ENCODE results near the gene KIAA0513. TPM values are rescaled to one million over a fixed set of nuclear protein-coding genes. Genes with fewer than 3 reads are reported as not detected.

Gene KIAA0513
- total RNA-seq, 1 donor from 2014 or later, result 16.3 TPM

- no peaks in the 10 kb centered on the region for H3K36me3 Mint-ChIP-seq (ENCODE audit: insufficient read depth)
- H3K4me1 Mint-ChIP-seq (ENCODE audit: low read depth), result peaks cover 49% of the 10 kb centered on the region
- no peak for DNase-seq (ENCODE audit: low spot score, unreplicated experiment)
- H3K27me3 Mint-ChIP-seq, result no peaks in the 10 kb centered on the region
- TF ChIP-seq, protein P1, sequence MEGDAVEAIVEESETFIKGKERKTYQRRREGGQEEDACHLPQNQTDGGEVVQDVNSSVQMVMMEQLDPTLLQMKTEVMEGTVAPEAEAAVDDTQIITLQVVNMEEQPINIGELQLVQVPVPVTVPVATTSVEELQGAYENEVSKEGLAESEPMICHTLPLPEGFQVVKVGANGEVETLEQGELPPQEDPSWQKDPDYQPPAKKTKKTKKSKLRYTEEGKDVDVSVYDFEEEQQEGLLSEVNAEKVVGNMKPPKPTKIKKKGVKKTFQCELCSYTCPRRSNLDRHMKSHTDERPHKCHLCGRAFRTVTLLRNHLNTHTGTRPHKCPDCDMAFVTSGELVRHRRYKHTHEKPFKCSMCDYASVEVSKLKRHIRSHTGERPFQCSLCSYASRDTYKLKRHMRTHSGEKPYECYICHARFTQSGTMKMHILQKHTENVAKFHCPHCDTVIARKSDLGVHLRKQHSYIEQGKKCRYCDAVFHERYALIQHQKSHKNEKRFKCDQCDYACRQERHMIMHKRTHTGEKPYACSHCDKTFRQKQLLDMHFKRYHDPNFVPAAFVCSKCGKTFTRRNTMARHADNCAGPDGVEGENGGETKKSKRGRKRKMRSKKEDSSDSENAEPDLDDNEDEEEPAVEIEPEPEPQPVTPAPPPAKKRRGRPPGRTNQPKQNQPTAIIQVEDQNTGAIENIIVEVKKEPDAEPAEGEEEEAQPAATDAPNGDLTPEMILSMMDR (IDR thresholded peaks at IDR 0.05; ENCODE audit: unreplicated experiment), result no peak
- peak overlapping the region; percentile 47 for H3K4me3 Mint-ChIP-seq (ENCODE audit: low read depth)
- peaks cover 3% of the 10 kb centered on the region for H3K9me3 Mint-ChIP-seq (ENCODE audit: low read depth)
- peak overlapping the region; percentile 89 for H3K27ac Mint-ChIP-seq
These were observed 13.3 kb upstream of the KIAA0513 start for GRCh38 chr16:85014311-85014710.

- peaks cover 37% of the 10 kb centered on the region for H3K4me1 Mint-ChIP-seq (ENCODE audit: low read depth)
- H3K4me3 Mint-ChIP-seq (ENCODE audit: low read depth), result no peak overlapping the region
- peaks cover 3% of the 10 kb centered on the region for H3K9me3 Mint-ChIP-seq (ENCODE audit: low read depth)
- TF ChIP-seq, protein P1 (IDR thresholded peaks at IDR 0.05; ENCODE audit: unreplicated experiment), result no peak
- H3K27ac Mint-ChIP-seq, result peak overlapping the region; percentile 89
- no peak for DNase-seq (ENCODE audit: low spot score, unreplicated experiment)
- no peaks in the 10 kb centered on the region for H3K27me3 Mint-ChIP-seq
- no peaks in the 10 kb centered on the region for H3K36me3 Mint-ChIP-seq (ENCODE audit: insufficient read depth)
These were observed 12.0 kb upstream of the KIAA0513 start for GRCh38 chr16:85015481-85016187.

DNA sequence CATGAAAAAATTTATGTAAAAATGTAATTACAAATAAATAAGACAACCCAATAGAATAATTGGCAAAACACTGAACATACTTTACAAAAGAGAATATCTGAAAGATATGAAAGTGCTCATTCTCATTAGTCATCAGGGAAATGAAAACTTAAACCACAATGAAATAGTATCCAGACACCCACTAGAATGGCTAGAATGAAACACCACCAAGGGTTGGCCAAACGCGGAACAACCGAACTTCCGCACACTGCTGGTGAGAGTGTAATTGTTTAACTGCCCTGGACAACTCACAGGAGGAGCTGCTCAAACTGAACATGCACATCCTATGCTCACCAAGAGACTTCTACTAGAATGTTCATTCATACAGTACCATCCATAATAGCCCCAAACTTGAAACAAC, 10.4 kb upstream of the KIAA0513 start:
- DNase-seq (ENCODE audit: low spot score, unreplicated experiment), result no peak
- Mint-ChIP-seq H3K36me3 (ENCODE audit: insufficient read depth) (no peaks in the 10 kb centered on the region), H3K27ac (no peak overlapping the region), H3K9me3 (ENCODE audit: low read depth) (peaks cover 3% of the 10 kb centered on the region), H3K4me3 (ENCODE audit: low read depth) (no peak overlapping the region), H3K27me3 (no peaks in the 10 kb centered on the region), H3K4me1 (ENCODE audit: low read depth) (peaks cover 30% of the 10 kb centered on the region)
- TF ChIP-seq, protein P1 (IDR thresholded peaks at IDR 0.05; ENCODE audit: unreplicated experiment), result no peak

DNA sequence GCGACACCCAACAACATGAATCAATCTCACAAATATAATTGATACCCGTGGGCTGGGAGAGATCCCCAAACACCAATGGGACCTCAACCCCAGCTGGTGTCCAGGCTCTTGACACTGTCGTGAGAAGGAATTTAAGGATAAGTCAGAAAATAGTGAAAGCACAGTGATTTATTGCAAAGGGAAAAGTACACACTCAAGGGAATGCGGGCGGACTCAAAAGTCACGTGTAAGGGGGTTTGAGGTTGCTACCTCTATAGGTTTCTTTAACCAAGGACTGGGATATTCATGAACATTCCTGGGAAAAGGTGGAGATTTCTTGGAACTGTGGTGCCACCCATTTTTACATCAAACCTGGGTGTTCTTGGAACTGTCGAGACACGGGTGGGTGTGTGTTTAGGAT, 10.0 kb upstream of the KIAA0513 start:
- Mint-ChIP-seq H3K9me3 (ENCODE audit: low read depth) (peaks cover 4% of the 10 kb centered on the region), H3K27ac (no peak overlapping the region), H3K36me3 (ENCODE audit: insufficient read depth) (no peaks in the 10 kb centered on the region), H3K4me3 (ENCODE audit: low read depth) (no peak overlapping the region), H3K4me1 (ENCODE audit: low read depth) (peaks cover 27% of the 10 kb centered on the region), H3K27me3 (no peaks in the 10 kb centered on the region)
- no peak for DNase-seq (ENCODE audit: low spot score, unreplicated experiment)
- TF ChIP-seq, protein P1 (IDR thresholded peaks at IDR 0.05; ENCODE audit: unreplicated experiment), result no peak

DNA sequence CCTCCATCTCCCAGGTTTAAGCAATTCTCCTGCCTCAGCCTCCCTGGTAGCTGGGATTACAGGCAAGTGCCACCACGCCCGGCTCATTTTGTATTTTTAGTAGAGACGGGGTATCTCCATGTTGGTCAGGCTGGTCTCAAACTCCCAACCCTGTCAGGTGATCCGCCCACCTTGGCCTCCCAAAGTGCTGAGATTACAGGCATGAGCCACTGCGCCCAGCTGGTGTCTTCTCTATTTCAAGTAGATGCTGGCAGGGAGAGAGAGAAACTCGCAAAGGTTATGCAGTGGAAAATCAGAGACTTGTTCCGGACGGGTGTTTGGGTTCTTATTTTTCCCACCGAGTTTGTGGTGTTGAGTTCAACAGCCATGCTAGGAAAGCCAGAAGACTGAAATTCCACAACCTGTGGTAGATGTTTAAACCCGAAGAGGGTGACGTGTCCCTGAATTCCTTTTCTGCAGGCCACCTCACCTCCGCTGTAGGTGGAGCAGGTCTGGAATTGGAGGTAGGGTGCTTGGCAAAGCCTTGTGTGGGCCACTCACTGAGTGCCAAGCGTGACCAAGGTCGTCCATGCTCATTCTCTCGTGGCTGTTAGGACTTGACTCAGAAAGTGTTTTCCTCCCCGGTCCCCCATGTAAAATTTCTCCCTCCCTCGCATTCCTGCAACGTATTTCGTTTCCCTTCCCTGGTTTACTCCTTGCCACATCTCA, 8.9 kb upstream of the KIAA0513 start:
- H3K36me3 Mint-ChIP-seq (ENCODE audit: insufficient read depth), result no peaks in the 10 kb centered on the region
- peaks cover 25% of the 10 kb centered on the region for H3K4me1 Mint-ChIP-seq (ENCODE audit: low read depth)
- H3K9me3 Mint-ChIP-seq (ENCODE audit: low read depth), result peaks cover 5% of the 10 kb centered on the region
- no peak overlapping the region for H3K4me3 Mint-ChIP-seq (ENCODE audit: low read depth)
- no peaks in the 10 kb centered on the region for H3K27me3 Mint-ChIP-seq
- TF ChIP-seq, protein P1 (IDR thresholded peaks at IDR 0.05; ENCODE audit: unreplicated experiment), result no peak
- peak overlapping the region; percentile 22 for H3K27ac Mint-ChIP-seq
- DNase-seq (ENCODE audit: low spot score, unreplicated experiment), result no peak

All from progenitor cell of endocrine pancreas (in vitro differentiated cells).